PC-9 (cell line): ENCODE results near the gene NEURL2. TPM values are rescaled to one million over a fixed set of nuclear protein-coding genes. Genes with fewer than 3 reads are reported as not detected.

ENCODE experiments used
- BruUV-seq: library from RNA; stranded (reverse); fragments of 400-500 nt; replicated peaks from 2 replicates; lab custom pipeline; 2021; lab: Mats Ljungman, UMichigan
- CTCF ChIA-PET: fragments of 300-600 bp; sonication (Branson Sonifier 250); formaldehyde crosslinking; loops from one replicate; lab custom pipeline; 2022; ENCODE audit warnings: antibody characterized with exemption; lab: Charles Lee
- POLR2A ChIA-PET: fragments of 300-600 bp; sonication (Branson Sonifier 250); formaldehyde crosslinking; loops from one replicate; lab custom pipeline; 2022; ENCODE audit warnings: antibody characterized with exemption; ENCODE audit not compliant: unreplicated experiment; lab: Charles Lee
- DNase-seq, 2 experiments: peaks; one replicate each; pipeline versions ENCODE4 v3.0.0 to v3.0.0-alpha.2; 2015 to 2022; ENCODE audit warnings: mixed read lengths in 1 of 2
- H2AFZ ChIP-seq: fragments of 200-600 bp; sonication (generic); 2 replicates; pipeline ENCODE4 v1.8.1; 2017; ENCODE audit warnings: antibody characterized with exemption
- H3F3A ChIP-seq: fragments of 200-600 bp; sonication (generic); 2 replicates; pipeline ENCODE4 v1.8.1; 2017; ENCODE audit warnings: antibody characterized with exemption, mild to moderate bottlenecking, low read depth; ENCODE audit not compliant: insufficient read depth
- H3K27ac ChIP-seq: fragments of 200-600 bp; sonication (generic); 2 replicates; pipeline ENCODE4 v1.6.1; 2016; ENCODE audit warnings: mixed run types
- H3K27me3 ChIP-seq: fragments of 200-600 bp; sonication (generic); 2 replicates; pipeline ENCODE4 v1.6.1; 2016; ENCODE audit warnings: low read depth, mixed run types; ENCODE audit not compliant: insufficient read depth
- H3K36me3 ChIP-seq: fragments of 200-600 bp; sonication (generic); 2 replicates; pipeline ENCODE4 v1.6.1; 2016; ENCODE audit warnings: low read depth, mixed run types
- H3K4me1 ChIP-seq: fragments of 200-600 bp; sonication (generic); replicated peaks from 2 replicates; pipeline ENCODE4 v1.6.1; 2016; ENCODE audit warnings: mixed run types; ENCODE audit not compliant: insufficient read depth
- H3K4me2 ChIP-seq: fragments of 200-600 bp; sonication (generic); 2 replicates; pipeline ENCODE4 v1.6.1; 2017; ENCODE audit warnings: mixed run types
- H3K4me3 ChIP-seq: fragments of 200-600 bp; sonication (generic); 2 replicates; pipeline ENCODE4 v1.6.1; 2016; ENCODE audit warnings: mixed run types
- H3K79me2 ChIP-seq: fragments of 200-600 bp; sonication (generic); 2 replicates; pipeline ENCODE4 v1.6.1; 2017; ENCODE audit warnings: low read depth, mixed run types
- H3K9me2 ChIP-seq: fragments of 200-600 bp; sonication (generic); 2 replicates; pipeline ENCODE4 v1.8.1; 2017; ENCODE audit warnings: mild to moderate bottlenecking; ENCODE audit not compliant: insufficient read depth
- H3K9me3 ChIP-seq: fragments of 200-600 bp; sonication (generic); 2 replicates; pipeline ENCODE4 v1.8.1; 2016; ENCODE audit warnings: low read depth; ENCODE audit not compliant: insufficient read depth
- H4K20me1 ChIP-seq: fragments of 200-600 bp; sonication (generic); 2 replicates; pipeline ENCODE4 v1.8.1; 2017; ENCODE audit not compliant: insufficient read depth
- EZH2 ChIP-seq: fragments of 200-600 bp; sonication (generic); IDR thresholded peaks from 2 replicates; pipeline ENCODE4 v1.8.0; 2017; ENCODE audit warnings: antibody characterized with exemption, low read depth
- intact Hi-C: fragments of 100-400 bp; cut with micrococcal nuclease; formaldehyde crosslinking; loops from one replicate; pipeline ENCODE4 v1.10.0; 2022; ENCODE audit not compliant: unreplicated experiment
- total RNA-seq: library from RNA; stranded (reverse); gene quantifications from 2 replicates; pipeline ENCODE4 v1.2.3, GENCODE V29; 2021
- TF ChIP-seq, protein P1 (sequence below): fragments of 200-600 bp; sonication (generic); conservative IDR thresholded peaks from 2 replicates; pipeline ENCODE4 v1.6.1; 2017; ENCODE audit warnings: mixed run types, antibody characterized with exemption, mild to moderate bottlenecking, moderate library complexity

NEURL2 gene
- total RNA-seq, 1 experiment from 2014 or later: 6.5 TPM

DNA sequence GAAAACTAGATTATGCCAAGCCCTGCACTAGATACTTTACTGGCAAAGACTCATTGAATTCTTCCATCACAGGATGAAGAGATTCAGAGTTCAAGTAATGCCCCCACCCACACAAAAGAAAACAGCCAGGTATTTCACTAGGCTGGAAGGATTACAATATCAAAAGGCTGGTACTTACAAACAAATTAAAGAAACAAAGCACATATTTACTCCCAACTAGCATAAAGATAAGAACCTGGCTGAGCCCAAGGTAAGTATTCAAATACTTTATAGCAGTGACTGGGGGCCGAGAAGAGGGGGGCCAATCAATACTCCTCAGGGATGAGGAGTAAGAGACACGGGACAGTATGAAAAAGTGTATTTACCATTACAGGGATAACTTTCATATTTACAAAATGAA lies 37.5 kb downstream of the NEURL2 start:
- Histone ChIP-seq H3K4me2 (no peak overlapping the region), H3K27ac (no peak overlapping the region), H3F3A (no peaks in the 10 kb centered on the region), H3K9me2 (no peaks in the 10 kb centered on the region), H3K36me3 (no peaks in the 10 kb centered on the region), H3K9me3 (no peaks in the 10 kb centered on the region), H2AFZ (no peak overlapping the region), H3K79me2 (peaks cover 25% of the 10 kb centered on the region), H3K4me3 (no peak overlapping the region), H3K27me3 (no peaks in the 10 kb centered on the region), H4K20me1 (no peaks in the 10 kb centered on the region), H3K4me1 (peaks cover 21% of the 10 kb centered on the region)
- BruUV-seq: no TSS peak
- TF ChIP-seq, protein P1, sequence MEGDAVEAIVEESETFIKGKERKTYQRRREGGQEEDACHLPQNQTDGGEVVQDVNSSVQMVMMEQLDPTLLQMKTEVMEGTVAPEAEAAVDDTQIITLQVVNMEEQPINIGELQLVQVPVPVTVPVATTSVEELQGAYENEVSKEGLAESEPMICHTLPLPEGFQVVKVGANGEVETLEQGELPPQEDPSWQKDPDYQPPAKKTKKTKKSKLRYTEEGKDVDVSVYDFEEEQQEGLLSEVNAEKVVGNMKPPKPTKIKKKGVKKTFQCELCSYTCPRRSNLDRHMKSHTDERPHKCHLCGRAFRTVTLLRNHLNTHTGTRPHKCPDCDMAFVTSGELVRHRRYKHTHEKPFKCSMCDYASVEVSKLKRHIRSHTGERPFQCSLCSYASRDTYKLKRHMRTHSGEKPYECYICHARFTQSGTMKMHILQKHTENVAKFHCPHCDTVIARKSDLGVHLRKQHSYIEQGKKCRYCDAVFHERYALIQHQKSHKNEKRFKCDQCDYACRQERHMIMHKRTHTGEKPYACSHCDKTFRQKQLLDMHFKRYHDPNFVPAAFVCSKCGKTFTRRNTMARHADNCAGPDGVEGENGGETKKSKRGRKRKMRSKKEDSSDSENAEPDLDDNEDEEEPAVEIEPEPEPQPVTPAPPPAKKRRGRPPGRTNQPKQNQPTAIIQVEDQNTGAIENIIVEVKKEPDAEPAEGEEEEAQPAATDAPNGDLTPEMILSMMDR: no peak
- TF ChIP-seq EZH2: no peak
- POLR2A ChIA-PET: interaction anchor here (0.7 kb wide), 1 partner anchor 31 kb away, joined by 8 read pairs; no protein-coding TSS in a partner anchor
- CTCF ChIA-PET: no interaction called here
- DNase-seq: no peak
- intact Hi-C loops: no loop called here

DNA sequence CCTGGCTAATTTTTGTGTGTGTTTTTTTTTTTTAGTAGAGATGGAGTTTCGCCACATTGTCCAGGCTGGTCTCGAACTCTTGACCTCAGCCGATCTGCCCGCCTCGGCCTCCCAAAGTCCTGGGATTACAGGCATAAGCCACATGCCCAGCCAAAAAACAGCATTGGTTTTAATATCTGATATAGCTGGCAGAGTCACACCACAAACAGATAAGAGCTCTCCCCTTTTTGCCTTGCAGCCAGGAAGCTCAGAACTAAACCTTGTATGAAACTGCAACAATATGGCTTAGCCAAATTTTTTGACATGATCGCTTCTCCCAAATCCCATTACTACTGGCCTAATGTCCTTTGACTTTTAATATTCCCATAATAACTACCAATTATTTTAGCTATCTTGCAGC lies 38.7 kb downstream of the NEURL2 start:
- CTCF ChIA-PET: no interaction called here
- Histone ChIP-seq H3K27me3 (no peaks in the 10 kb centered on the region), H3K9me2 (no peaks in the 10 kb centered on the region), H3K4me1 (peaks cover 13% of the 10 kb centered on the region), H2AFZ (no peak overlapping the region), H3K27ac (no peak overlapping the region), H3K4me2 (no peak overlapping the region), H3K9me3 (no peaks in the 10 kb centered on the region), H3K4me3 (no peak overlapping the region), H3K36me3 (no peaks in the 10 kb centered on the region), H3F3A (no peaks in the 10 kb centered on the region), H3K79me2 (peaks cover 25% of the 10 kb centered on the region), H4K20me1 (no peaks in the 10 kb centered on the region)
- POLR2A ChIA-PET: interaction anchor here (0.5 to 0.6 kb wide), 2 partner anchors 32 to 503 kb away, joined by 4 to 8 read pairs; no protein-coding TSS in a partner anchor
- BruUV-seq: no TSS peak
- no peak for DNase-seq
- intact Hi-C loops: no loop called here
- TF ChIP-seq, protein P1: no peak
- no peak for TF ChIP-seq EZH2

DNA sequence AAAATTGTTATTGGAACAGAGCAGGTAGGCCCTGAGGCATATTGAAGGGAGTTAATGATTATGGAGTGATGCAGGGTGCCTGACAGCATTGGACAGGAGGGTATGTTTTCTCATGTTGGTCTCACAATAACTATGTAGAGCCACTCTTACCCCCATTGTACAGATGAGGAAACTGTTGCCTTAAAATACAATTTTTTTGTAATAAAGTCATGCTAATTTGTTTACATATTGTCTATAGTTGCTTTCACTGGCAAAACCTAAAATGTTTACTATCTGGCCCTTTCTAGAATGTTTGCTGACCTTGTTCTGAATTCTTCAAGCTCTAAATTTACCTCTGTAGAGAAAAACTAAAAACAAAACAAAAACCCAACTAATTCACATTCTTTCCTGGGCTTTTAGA lies 39.5 kb downstream of the NEURL2 start:
- Histone ChIP-seq H3K27ac (no peak overlapping the region), H3K36me3 (no peaks in the 10 kb centered on the region), H2AFZ (no peak overlapping the region), H3F3A (no peaks in the 10 kb centered on the region), H3K79me2 (peaks cover 19% of the 10 kb centered on the region), H4K20me1 (no peaks in the 10 kb centered on the region), H3K4me3 (no peak overlapping the region), H3K9me2 (no peaks in the 10 kb centered on the region), H3K4me2 (no peak overlapping the region), H3K27me3 (no peaks in the 10 kb centered on the region), H3K9me3 (no peaks in the 10 kb centered on the region), H3K4me1 (peaks cover 11% of the 10 kb centered on the region)
- ChIA-PET CTCF (no interaction called here), POLR2A (interaction anchor here (0.6 kb wide), 1 partner anchor 16 kb away, joined by 8 read pairs; no protein-coding TSS in a partner anchor)
- TF ChIP-seq EZH2: no peak
- TF ChIP-seq, protein P1: no peak
- no peak for DNase-seq
- BruUV-seq: no TSS peak
- intact Hi-C loops: no loop called here
